ENCODE data around the gene ZNF69. TPM values are rescaled to one million over a fixed set of nuclear protein-coding genes. Genes with fewer than 3 reads are reported as not detected.

The ZNF69 gene
- total RNA-seq = 1.8 and 2.7 TPM in 2 replicates

GRCh38 chr19:11887611-11888531, at the start of gene ZNF69:
ZNF69 (plus strand) TSS chr19:11887782; CDS start chr19:11887924, 142 bp downstream.

GRCh38 chr19:11848594-11849469, 38.8 kb upstream of the ZNF69 start, which contains the start of gene ZNF439:
ZNF439 (plus strand) TSS chr19:11848726; CDS start chr19:11848868, 142 bp downstream.

GRCh38 chr19:11924886-11925650, 37.5 kb downstream of the ZNF69 start, which contains the start of gene ZNF700:
ZNF700 (plus strand) TSS chr19:11925107; CDS start chr19:11925211, 104 bp downstream.

Other genes starting within 250 kb of the ZNF69 start
- 3.4 and 3.9 TPM in 2 replicates for gene ZNF823, start 148.8 kb upstream of the ZNF69 start, total RNA-seq
- 2.1 and 3.2 TPM in 2 replicates for gene ZNF441, start 120.8 kb upstream of the ZNF69 start, total RNA-seq
- gene ZNF491, start 89.3 kb upstream of the ZNF69 start, total RNA-seq = 0.74 and 1.0 TPM in 2 replicates
- gene ZNF440, start 73.5 kb upstream of the ZNF69 start, total RNA-seq = 2.9 and 3.1 TPM in 2 replicates
- gene ZNF439, start 39.1 kb upstream of the ZNF69 start, total RNA-seq = 3.0 and 3.1 TPM in 2 replicates
- 3.9 and 5.4 TPM in 2 replicates for gene ZNF700, start 37.3 kb downstream of the ZNF69 start, total RNA-seq
- gene ZNF763, start 77.3 kb downstream of the ZNF69 start, total RNA-seq = 0.17 and 0.59 TPM in 2 replicates
- gene ZNF433, start 147.9 kb downstream of the ZNF69 start, total RNA-seq = 2.4 and 2.7 TPM in 2 replicates
- 0.15 and 0.17 TPM in 2 replicates for gene ZNF878, start 165.2 kb downstream of the ZNF69 start, total RNA-seq
- gene ZNF844, start 176.9 kb downstream of the ZNF69 start, total RNA-seq = 2.4 and 2.7 TPM in 2 replicates

Data from bronchus fibroblast of lung (primary cell).